GM18861 (cell line): Measurements from ENCODE around the gene SETX.

Source experiments
- ATAC-seq: cut with Tn5 transposase; IDR thresholded peaks from one replicate; pipeline ENCODE4 v1.9.1; 2021; ENCODE audit not compliant: unreplicated experiment

The SETX gene

GRCh38 chr9:132364068-132364467, 9.3 kb upstream of the SETX start:
- ATAC-seq = no peak

GRCh38 chr9:132357764-132358163, 3.0 kb upstream of the SETX start:
- no peak for ATAC-seq

GRCh38 chr9:132356324-132356924, 1.6 kb upstream of the SETX start:
- ATAC-seq = no peak

GRCh38 chr9:132351404-132352045, 3.3 kb downstream of the SETX start:
- ATAC-seq = no peak

GRCh38 chr9:132350861-132351315, 3.9 kb downstream of the SETX start:
- no peak for ATAC-seq

- ATAC-seq = no peak
Observed at GRCh38 chr9:132348676-132349075, 6.1 kb downstream of the SETX start.

GRCh38 chr9:132346177-132346576, 8.6 kb downstream of the SETX start:
- ATAC-seq = no peak

GRCh38 chr9:132341177-132341840, 13.5 kb downstream of the SETX start:
- ATAC-seq = no peak

- no peak for ATAC-seq
Observed at GRCh38 chr9:132334364-132334763, 20.4 kb downstream of the SETX start.

- ATAC-seq = no peak
Observed at GRCh38 chr9:132333556-132333955, 21.2 kb downstream of the SETX start.

- no peak for ATAC-seq
Observed at GRCh38 chr9:132328580-132328979, 26.2 kb downstream of the SETX start.

- ATAC-seq = no peak
Observed at GRCh38 chr9:132327537-132327936, 27.2 kb downstream of the SETX start.

GRCh38 chr9:132324425-132324824, 30.4 kb downstream of the SETX start:
- ATAC-seq = no peak

- ATAC-seq = no peak
Observed at GRCh38 chr9:132319421-132320110, 35.2 kb downstream of the SETX start.

- no peak for ATAC-seq
Observed at GRCh38 chr9:132312873-132313272, 41.9 kb downstream of the SETX start.

GRCh38 chr9:132312426-132312825, 42.4 kb downstream of the SETX start:
- ATAC-seq = no peak

GRCh38 chr9:132311978-132312377, 42.8 kb downstream of the SETX start:
- ATAC-seq = no peak

GRCh38 chr9:132309056-132309455, 45.7 kb downstream of the SETX start:
- no peak for ATAC-seq

- no peak for ATAC-seq
Observed at GRCh38 chr9:132301521-132301920, 53.3 kb downstream of the SETX start.

GRCh38 chr9:132299221-132299620, 55.6 kb downstream of the SETX start:
- no peak for ATAC-seq

GRCh38 chr9:132295181-132295580, 59.6 kb downstream of the SETX start:
- no peak for ATAC-seq
